ENCODE data around the gene PCDHA1. TPM values are rescaled to one million over a fixed set of nuclear protein-coding genes. Genes with fewer than 3 reads are reported as not detected.
A peak's percentile ranks its signal among the peaks of the same experiment; 100 is the strongest.
"Not testable (repeated sequence)": the region's sequence is repeated elsewhere in the genome, so short reads cannot be mapped to it uniquely, and the experiment has no call there.

Gene PCDHA1
- total RNA-seq, 4 donors from 2014 or later = not detected

DNA sequence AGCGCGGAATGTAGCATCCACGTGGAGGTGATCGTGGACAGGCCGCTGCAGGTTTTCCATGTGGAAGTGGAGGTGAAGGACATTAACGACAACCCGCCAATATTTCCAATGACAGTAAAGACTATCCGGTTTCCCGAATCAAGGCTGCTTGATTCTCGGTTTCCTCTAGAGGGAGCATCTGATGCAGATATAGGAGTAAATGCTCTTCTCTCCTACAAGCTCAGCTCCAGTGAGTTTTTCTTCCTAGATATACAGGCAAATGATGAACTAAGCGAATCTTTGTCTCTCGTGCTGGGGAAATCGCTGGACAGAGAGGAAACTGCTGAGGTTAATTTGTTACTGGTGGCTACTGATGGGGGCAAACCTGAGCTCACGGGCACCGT is 9.3 kb downstream of the PCDHA1 start:
- H3K27ac ChIP-seq = no peak overlapping the region
- WGBS, 2 donors (ENCODE audit: low coverage in 1 of 2) = 13 to 16% methylated on average over 5 to 15 of the region's 15 CpGs
- peaks cover 0 to 65% (median 0%) of the 10 kb centered on the region in 3 donors for H3K9me3 ChIP-seq
- H3K27me3 ChIP-seq = peaks cover 55% of the 10 kb centered on the region
- no peak for ATAC-seq
- no peaks in the 10 kb centered on the region for H3K36me3 ChIP-seq
- peak overlapping the region in 1 of 2 donors; percentile 28 for H3K4me3 ChIP-seq
- TF ChIP-seq, protein P1, sequence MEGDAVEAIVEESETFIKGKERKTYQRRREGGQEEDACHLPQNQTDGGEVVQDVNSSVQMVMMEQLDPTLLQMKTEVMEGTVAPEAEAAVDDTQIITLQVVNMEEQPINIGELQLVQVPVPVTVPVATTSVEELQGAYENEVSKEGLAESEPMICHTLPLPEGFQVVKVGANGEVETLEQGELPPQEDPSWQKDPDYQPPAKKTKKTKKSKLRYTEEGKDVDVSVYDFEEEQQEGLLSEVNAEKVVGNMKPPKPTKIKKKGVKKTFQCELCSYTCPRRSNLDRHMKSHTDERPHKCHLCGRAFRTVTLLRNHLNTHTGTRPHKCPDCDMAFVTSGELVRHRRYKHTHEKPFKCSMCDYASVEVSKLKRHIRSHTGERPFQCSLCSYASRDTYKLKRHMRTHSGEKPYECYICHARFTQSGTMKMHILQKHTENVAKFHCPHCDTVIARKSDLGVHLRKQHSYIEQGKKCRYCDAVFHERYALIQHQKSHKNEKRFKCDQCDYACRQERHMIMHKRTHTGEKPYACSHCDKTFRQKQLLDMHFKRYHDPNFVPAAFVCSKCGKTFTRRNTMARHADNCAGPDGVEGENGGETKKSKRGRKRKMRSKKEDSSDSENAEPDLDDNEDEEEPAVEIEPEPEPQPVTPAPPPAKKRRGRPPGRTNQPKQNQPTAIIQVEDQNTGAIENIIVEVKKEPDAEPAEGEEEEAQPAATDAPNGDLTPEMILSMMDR (IDR thresholded peaks at IDR 0.05) = peak in 1 of 4 experiments; percentile 27
- TF ChIP-seq POLR2AphosphoS5 (IDR thresholded peaks at IDR 0.05) = no peak
- no peaks in the 10 kb centered on the region for H3K4me1 ChIP-seq

DNA sequence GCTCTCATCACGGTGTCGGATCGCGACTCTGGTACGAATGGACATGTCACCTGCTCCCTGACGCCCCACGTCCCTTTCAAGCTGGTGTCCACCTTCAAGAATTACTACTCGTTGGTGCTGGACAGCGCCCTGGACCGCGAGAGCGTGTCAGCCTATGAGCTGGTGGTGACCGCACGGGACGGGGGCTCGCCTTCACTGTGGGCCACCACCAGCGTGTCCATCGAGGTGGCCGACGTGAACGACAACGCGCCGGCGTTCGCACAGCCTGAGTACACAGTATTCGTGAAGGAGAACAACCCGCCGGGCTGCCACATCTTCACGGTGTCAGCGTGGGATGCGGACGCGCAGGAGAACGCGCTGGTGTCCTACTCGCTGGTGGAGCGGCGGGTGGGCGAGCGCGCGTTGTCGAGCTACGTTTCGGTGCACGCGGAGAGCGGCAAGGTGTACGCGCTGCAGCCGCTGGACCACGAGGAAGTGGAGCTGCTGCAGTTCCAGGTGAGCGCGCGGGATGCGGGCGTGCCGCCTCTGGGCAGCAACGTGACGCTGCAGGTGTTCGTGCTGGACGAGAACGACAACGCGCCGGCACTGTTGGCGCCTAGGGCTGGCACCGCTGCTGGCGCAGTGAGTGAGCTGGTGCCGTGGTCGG is 10.3 kb downstream of the PCDHA1 start:
- H3K36me3 ChIP-seq, ATAC-seq, H3K27ac ChIP-seq, H3K4me1 ChIP-seq, H3K4me3 ChIP-seq: not testable (repeated sequence)
- WGBS, 2 donors (ENCODE audit: low coverage in 1 of 2) = 70% methylated on average over 7 of the region's 72 CpGs; no CpG with 5 or more reads in 1 of the 2 donors
- peaks cover 60% of the 10 kb centered on the region for H3K27me3 ChIP-seq
- peaks cover 0 to 66% (median 3%) of the 10 kb centered on the region in 3 donors for H3K9me3 ChIP-seq

DNA sequence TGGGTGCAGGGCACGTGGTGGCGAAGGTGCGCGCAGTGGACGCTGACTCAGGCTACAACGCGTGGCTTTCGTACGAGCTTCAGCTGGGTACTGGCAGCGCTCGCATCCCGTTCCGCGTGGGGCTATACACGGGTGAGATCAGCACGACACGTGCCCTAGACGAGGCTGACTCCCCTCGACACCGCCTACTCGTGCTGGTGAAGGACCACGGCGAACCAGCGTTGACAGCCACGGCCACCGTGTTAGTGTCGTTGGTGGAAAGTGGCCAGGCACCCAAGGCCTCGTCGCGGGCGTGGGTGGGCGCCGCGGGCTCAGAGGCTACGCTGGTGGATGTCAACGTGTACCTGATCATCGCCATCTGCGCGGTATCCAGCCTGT is 10.8 kb downstream of the PCDHA1 start:
- 60% methylated on average over 11 of the region's 39 CpGs; no CpG with 5 or more reads in 1 of the 2 donors for WGBS, 2 donors (ENCODE audit: low coverage in 1 of 2)
- peaks cover 0 to 66% (median 3%) of the 10 kb centered on the region in 3 donors for H3K9me3 ChIP-seq

DNA sequence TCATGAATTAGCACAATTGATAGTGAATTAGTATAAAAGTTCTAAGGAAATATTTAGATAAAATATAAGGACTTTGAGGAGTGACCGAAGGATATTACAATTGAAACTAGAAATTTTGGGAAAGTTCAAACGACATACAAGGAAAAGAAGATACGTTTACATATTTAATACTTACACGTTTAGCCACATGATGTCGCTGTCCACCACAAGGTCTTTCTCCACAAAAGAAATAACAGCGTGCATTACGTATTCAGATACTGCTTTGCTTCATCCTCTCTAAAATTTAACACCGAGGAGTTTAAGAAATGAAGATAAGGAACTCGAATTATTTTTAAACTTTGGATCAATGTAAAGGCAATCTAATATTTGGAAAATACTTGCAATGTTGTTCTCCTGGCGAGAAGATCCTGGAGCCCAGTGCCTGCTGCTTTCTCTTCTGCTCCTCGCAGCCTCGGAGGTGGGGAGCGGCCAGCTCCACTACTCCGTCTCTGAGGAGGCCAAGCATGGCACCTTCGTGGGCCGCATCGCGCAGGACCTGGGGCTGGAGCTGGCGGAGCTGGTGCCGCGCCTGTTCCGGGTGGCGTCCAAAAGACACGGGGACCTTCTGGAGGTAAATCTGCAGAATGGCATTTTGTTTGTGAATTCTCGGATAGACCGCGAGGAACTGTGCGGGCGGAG is 15.0 kb downstream of the PCDHA1 start, which contains the start of gene PCDHA3:
Gene PCDHA3 (plus strand): TSS at position 242 of the 678 bp plus-strand sequence.
- Histone ChIP-seq H3K9me3 (peaks cover 0 to 53% (median 3%) of the 10 kb centered on the region in 3 donors), H3K4me3 (peak within 1 kb of the TSS; percentile 1 to 42), H3K27me3 (peaks cover 52% of the 10 kb centered on the region), H3K27ac (peak within 1 kb of the TSS in 1 of 4 donors; percentile 55), H3K36me3 (no peaks in the 10 kb centered on the region), H3K4me1 (no peaks in the 10 kb centered on the region)
- ATAC-seq = no peak
- no peak for TF ChIP-seq EP300 (IDR thresholded peaks at IDR 0.05)
- TF ChIP-seq, protein P1 (IDR thresholded peaks at IDR 0.05) = peak in 2 of 4 experiments; percentile 20 to 47
- 16 to 18% methylated on average over 9 to 14 of the region's 29 CpGs for WGBS, 2 donors (ENCODE audit: low coverage in 1 of 2)

More for the DNA sequence above, 10.8 kb downstream of the PCDHA1 start:
- TF ChIP-seq POLR2AphosphoS5 (IDR thresholded peaks at IDR 0.05) = no peak
- TF ChIP-seq EP300 (IDR thresholded peaks at IDR 0.05) = no peak
- no peak for TF ChIP-seq POLR2A (IDR thresholded peaks at IDR 0.05)
- TF ChIP-seq, protein P1 (IDR thresholded peaks at IDR 0.05) = no peak
- no peak overlapping the region for H3K27ac ChIP-seq
- no peaks in the 10 kb centered on the region for H3K36me3 ChIP-seq
- H3K4me1 ChIP-seq = no peaks in the 10 kb centered on the region
- H3K27me3 ChIP-seq = peaks cover 62% of the 10 kb centered on the region
- no peak overlapping the region for H3K4me3 ChIP-seq
- no peak for ATAC-seq

DNA sequence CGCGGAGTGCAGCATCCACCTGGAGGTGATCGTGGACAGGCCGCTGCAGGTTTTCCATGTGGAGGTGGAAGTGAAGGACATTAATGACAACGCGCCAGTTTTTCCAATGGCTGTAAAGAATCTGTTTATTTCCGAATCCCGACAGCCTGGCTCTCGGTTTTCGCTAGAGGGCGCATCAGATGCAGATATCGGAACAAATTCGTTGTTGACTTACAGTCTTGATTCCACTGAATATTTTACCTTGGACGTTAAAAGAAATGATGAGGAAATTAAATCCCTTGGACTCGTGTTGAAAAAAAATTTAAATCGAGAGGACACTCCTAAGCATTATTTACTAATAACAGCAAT is 15.5 kb downstream of the PCDHA1 start:
- no peaks in the 10 kb centered on the region for H3K36me3 ChIP-seq
- TF ChIP-seq POLR2AphosphoS5 (IDR thresholded peaks at IDR 0.05) (no peak), EP300 (IDR thresholded peaks at IDR 0.05) (no peak)
- TF ChIP-seq, protein P1 (IDR thresholded peaks at IDR 0.05) = peak in 1 of 4 experiments; percentile 46
- peak overlapping the region in 1 of 4 donors; percentile 55 for H3K27ac ChIP-seq
- 0 to 9% methylated on average over 1 to 10 of the region's 16 CpGs for WGBS, 2 donors (ENCODE audit: low coverage in 1 of 2)
- H3K9me3 ChIP-seq = peaks cover 0 to 53% (median 3%) of the 10 kb centered on the region in 3 donors
- ATAC-seq = no peak
- H3K27me3 ChIP-seq = peaks cover 52% of the 10 kb centered on the region
- peak overlapping the region; percentile 1 to 42 for H3K4me3 ChIP-seq
- H3K4me1 ChIP-seq = no peaks in the 10 kb centered on the region

DNA sequence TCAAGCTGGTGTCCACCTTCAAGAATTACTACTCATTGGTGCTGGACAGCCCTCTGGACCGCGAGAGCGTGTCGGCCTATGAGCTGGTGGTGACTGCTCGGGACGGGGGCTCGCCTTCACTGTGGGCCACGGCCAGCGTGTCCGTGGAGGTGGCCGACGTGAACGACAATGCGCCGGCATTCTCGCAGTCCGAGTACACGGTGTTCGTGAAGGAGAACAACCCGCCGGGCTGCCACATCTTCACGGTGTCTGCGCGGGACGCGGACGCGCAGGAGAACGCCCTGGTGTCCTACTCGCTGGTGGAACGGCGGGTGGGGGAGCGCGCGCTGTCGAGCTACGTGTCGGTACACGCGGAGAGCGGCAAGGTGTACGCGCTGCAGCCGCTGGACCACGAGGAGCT is 16.4 kb downstream of the PCDHA1 start:
- H3K4me1 ChIP-seq = not testable (repeated sequence)

More for the DNA sequence above, 16.4 kb downstream of the PCDHA1 start:
- WGBS, 2 donors (ENCODE audit: low coverage in 1 of 2) = 60% methylated on average over 2 of the region's 45 CpGs; no CpG with 5 or more reads in 1 of the 2 donors
- Histone ChIP-seq H3K9me3 (peaks cover 0 to 54% (median 3%) of the 10 kb centered on the region in 3 donors), H3K27me3 (peaks cover 53% of the 10 kb centered on the region)
- ATAC-seq, H3K36me3 ChIP-seq, H3K4me3 ChIP-seq, H3K27ac ChIP-seq: not testable (repeated sequence)
